NCI-H1436 treated with DMSO at 0.1 percent for 48 hours (cell line): ENCODE results near the gene GRK2.

ENCODE experiments used
- DNase-seq: peaks from one replicate; lab custom pipeline; 2025; lab: John Stamatoyannopoulos, UW

GRK2 gene

DNA sequence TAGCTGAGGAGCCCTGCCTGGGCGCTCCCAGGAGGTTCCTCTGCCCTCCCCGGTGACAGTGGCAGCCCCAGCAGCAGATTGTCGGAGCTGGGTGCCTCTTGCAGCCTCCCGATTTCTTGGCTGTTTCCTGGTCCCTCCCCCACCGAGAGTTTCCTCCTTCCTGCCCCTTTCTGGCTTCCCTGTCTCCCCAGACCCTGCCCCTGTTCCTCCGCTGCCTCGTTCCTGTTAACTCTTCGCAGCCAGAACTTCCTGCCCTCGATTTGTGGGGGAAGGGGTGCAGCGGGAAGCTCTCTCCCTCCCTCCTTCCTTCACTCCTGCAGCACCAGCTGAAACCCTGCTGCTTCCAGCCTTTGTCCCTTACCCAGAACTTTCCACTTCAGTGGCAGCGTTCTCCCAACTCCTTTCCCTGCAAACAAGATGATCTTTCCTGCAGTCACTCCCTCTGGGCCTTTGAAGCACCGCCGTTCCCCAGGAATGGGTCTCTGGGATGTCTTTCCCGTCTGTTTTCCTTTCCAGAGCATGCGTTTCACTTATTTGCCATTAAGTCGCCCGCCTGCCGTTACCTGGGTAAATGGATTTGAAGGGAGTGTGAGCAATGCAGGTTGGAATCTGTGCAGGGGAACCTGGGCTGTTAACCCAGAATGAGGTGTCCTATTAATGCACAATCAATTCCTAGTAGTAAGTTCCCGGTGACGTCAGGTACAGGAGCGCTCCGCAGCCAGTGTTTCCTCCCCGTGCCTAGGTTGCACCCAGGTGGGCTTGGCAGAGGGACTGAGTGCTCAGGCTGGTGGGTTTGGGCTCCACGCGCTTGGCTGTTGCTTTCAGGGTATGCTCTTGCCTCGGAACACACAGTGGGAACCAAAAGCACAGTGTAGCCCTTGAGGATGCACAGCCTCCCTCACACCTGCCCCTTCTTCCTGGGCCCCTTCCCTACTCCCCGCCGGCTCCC is 4.3 kb downstream of the GRK2 start:
- no peak for DNase-seq

- DNase-seq, result no peak
Observed at GRCh38 chr11:67271205-67271540, 4.9 kb downstream of the GRK2 start.

DNA sequence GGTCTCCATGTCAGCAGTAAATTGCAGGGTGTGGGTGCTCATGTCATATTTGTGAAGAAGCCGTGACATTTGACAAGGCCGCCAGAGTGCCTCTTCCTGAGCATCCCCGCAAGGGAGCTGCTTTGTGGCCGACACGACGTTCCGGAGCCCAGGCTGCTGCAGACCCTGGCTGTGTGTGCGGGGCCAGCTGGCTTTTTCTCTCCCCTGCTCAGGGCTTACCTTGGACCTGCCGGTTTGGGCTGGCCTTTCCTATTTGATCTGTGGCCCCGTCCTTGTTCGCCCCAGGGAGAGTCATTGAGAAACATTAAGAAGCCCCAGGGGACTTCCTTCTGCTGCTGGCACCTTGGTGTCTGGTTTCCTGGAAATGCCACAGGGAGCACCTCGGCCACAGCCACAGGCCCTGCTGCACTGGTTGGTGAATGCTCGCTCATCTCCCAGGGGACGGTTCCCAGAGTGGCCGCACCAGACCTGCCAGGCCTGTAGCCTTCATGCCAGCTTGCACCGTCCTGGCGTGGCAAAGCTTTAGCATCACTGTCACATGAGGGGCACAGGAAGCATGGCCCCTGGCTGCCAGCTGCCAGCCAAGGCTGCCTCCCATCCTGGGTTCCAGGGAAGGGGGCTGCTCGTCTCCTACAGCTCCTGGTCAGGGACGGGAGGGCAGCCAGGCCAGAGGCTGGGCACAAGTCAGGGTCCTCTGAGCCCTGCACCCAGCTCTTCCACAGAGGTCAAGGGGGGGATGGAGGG is 5.4 kb downstream of the GRK2 start:
- DNase-seq, result no peak

- no peak for DNase-seq
Observed at GRCh38 chr11:67272327-67273259, 6.3 kb downstream of the GRK2 start.

- no peak for DNase-seq
Observed at GRCh38 chr11:67273260-67273990, 7.2 kb downstream of the GRK2 start.

DNA sequence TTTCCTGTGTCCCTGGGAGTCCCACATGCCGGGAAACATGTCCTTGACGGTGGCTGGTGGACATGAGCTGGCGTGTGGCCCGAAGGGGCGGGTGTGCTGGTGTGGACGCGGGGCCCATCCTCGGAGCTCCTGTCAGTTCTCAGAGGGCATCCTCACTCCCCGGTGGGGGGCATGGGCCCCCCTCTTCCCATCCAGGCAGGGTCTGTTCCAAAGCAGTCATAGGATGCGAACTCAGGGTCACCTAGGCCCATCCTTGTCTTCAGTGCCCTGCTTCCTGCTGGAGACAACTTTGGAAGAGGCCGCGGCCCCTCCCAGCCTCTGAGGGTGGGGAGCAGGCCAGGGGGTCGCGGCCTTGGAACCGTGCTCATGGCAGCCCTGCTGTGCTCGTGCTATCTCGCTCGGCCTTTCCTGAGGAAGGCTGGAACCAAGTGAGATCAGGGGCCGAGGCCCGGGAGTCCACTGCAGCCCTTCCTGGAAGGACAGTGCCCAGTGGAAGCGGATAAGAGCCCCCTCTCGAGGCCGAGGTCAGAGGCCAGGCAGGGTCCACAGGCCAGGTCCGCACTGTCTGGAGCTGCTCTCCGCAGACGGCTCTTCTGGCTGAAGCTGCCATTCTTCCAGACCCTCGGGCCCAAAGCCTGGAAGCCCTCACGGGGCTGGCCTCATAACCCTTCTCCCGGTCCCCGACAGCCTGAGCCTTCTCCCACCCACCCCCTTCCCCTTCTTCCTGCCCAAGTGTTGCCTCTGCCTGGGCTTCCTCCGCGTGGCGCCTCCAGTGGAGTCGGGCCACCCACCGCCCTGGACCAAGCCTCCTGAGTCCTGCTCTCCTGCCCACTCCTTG is 8.7 kb downstream of the GRK2 start:
- no peak for DNase-seq

GRCh38 chr11:67275606-67276409 is 9.5 kb downstream of the GRK2 start:
- no peak for DNase-seq

DNA sequence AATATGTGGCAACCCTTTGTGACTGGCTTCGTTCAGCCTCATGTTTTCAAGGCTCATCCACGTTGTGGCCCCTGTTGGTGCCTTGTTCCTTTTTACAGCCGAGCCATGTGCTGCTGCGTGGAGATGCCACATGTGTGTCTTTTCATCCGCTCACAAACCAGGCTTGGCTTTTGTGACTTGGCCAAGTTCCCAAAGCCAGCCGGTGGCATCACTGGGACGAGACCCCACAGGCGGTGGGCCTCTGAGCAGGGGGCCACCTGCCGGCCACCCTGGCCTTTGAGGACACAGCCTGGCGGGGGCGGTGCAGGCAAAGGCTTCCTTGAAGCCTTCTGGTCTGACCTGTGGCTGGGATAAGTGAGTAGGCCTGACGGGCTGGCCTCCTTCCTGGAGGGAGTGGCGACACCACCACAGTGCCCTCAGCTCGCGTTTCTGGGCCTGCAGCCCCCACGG is 10.5 kb downstream of the GRK2 start:
- no peak for DNase-seq

GRCh38 chr11:67277231-67277961 is 11.1 kb downstream of the GRK2 start:
- DNase-seq, result peak; percentile 58

DNA sequence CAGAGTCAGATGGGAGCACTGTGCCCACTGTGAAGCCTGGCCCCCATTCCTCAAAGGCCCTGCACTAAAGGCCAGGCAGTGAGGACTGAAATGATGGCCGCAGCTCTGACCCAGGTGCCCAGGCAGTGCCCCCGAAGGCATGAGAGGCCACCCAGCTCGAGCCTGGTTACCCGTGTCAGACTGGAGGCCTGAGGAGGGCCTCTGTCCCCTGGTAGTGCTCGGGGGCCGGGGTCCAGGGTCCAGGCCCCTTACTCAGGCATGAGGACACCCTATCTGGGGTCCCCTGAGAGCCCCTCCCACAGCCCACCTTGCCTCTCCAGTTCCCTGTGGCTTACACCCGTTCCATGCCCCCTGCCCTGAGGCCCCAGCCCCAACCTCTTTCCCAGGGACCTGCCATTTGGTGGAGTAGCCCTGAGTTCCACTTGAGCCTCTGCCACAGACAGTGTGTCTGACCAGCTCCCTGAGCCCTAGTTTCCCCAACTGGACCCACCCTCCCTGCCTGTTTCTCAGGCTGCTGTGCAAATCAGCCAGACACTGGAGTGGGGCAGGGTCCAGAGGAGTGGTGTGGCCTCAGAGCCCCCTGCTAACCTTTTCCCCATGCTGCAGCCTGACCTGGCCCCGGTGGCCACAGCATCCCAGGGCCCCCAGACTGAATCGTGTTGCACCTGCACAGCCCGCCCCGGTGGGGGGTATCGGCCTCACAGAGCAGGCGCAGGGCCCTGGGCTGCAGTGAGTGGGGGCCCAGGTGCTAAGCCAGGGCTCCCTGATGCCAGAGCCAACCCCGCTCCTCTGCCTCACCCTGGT is 12.1 kb downstream of the GRK2 start:
- DNase-seq, result no peak

DNA sequence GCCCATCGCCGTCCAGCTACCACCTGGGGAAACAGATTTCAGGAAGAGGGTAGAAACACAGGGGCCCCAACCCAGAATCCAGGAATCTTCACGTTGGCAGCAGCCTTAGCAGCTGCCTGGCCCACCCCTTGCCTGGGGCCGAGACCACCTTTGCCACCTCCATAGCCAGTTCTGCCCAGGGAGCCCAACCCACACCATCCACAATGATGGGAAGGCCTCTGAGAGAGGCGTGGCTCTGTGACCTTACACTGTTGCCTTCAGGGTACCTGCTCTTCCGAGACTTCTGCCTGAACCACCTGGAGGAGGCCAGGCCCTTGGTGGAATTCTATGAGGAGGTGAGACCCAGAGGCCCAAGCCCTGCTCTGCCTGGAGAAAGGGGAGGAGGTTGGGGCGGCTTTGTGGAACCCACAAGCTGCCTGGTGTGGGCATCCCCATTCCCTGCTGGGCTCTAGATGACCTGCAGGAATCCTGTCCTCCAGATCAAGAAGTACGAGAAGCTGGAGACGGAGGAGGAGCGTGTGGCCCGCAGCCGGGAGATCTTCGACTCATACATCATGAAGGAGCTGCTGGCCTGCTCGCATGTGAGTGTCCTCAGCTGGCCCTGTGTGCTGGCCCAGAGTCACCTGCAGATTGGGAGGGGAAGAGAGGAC is 12.8 kb downstream of the GRK2 start:
- no peak for DNase-seq

DNA sequence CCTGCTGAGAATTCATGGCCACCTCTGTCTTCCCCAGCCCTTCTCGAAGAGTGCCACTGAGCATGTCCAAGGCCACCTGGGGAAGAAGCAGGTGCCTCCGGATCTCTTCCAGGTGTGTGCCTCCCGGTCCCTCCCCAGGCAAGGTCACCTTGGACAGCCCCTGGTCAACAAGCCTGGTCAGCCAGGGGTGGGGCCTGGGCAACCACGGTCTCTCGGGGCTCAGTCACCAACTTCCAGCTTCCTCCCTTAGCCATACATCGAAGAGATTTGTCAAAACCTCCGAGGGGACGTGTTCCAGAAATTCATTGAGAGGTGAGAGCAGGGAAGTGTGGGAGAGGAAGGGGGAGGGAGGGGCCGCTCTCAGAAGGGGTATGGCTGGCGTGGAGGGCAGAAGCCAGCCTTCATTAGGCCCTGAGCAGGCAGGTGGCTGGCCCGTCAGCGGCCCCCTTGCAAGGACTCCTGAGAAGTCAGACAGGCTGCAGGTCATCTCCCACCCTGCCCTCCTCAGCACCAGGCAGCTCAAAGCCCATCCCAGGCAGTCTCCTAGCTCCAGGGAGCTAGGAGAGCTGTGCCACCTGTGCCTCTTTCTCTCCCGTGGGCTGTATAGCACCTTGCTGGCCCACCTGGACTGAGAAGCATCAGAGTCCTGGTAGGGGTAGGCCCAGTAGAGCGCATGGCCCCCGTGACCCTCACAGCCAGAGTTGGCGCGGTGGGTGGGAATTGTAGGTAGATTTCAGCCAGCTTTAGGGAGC is 13.5 kb downstream of the GRK2 start:
- no peak for DNase-seq

DNA sequence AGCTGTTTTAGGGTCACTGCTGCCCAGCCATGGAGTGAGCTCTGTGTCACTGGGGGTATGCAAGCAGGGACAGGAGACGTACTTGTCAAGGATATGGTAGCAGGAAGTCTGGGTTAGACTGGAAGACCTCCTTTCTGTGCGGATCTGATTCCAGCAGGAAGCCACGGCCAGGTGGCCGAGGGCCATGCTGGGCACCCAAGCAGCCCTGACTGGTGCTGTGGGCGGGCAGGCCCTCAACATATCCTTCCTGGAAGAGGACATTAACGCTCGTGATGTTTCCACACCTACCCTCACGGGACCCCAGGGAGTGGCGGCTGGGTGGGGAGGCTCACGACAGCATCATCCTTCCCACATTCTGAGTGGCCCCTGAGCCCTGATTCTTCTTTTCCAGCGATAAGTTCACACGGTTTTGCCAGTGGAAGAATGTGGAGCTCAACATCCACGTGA is 14.1 kb downstream of the GRK2 start:
- no peak for DNase-seq

DNA sequence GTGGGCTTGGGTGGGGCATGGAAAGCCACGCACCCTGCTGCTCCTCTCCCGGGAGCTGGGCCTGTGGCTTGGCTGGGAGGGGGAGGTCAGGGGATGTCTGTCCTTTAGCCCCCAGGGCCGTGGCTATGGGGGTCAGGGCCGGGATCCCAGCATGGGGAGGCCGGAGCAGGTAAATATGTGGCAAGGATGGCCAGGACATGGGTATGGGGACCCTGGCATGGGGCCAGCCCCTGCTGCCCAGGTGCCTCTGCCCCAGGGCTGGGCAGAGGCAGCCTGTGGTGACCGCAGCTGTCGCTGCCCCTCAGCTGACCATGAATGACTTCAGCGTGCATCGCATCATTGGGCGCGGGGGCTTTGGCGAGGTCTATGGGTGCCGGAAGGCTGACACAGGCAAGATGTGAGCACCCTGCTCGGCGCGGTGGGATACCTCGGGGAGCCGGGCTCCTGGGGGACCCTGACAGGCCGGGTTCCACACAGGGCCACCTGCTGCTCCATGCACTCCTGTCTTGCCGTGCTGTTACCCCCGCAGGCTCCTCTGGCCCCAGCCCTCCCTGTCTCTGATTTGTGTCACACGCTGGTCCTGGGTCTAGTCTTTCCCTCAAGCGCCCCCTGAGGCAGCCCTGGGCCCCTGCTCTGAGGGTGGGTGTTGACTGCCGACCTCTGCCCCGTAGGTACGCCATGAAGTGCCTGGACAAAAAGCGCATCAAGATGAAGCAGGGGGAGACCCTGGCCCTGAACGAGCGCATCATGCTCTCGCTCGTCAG is 14.7 kb downstream of the GRK2 start:
- no peak for DNase-seq

DNA sequence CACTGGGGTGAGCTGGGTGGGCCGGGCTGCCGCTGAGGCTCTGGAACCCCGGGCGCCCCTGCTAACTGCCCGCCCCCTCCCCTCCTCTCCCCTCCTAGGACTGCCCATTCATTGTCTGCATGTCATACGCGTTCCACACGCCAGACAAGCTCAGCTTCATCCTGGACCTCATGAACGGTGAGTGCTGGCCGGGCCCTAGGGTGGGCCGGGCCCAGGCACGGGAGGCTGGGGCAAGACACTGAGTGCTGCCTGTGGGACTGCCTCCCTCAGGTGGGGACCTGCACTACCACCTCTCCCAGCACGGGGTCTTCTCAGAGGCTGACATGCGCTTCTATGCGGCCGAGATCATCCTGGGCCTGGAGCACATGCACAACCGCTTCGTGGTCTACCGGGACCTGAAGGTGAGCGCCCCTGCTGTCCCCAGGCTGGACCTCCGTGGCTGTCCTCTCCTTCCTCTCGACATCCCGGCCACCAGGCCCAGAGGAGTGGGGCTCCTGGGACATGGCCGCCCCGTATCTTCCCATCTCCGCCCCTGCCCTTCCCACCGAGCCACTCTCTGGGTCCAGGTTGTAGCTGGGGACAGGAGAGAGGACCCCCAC is 15.4 kb downstream of the GRK2 start:
- DNase-seq, result no peak
